Activated CD4-positive, CD25-positive, alpha-beta regulatory T cell (primary cell): Measurements from ENCODE around the gene KL.

Experiments
- DNase-seq, 4 experiments: peaks; one replicate each; lab custom pipeline; 2025; lab: John Stamatoyannopoulos, UW

Gene KL

GRCh38 chr13:33016414-33017322 is at the start of gene KL:
KL (plus strand) TSS chr13:33016423; CDS start chr13:33016441, 18 bp downstream.
- no peak for DNase-seq

- DNase-seq = no peak
These were observed 48.5 kb upstream of the KL start for GRCh38 chr13:32967584-32968182.

GRCh38 chr13:32968316-32968715 is 47.9 kb upstream of the KL start:
- DNase-seq = no peak

GRCh38 chr13:32968793-32969192 is 47.4 kb upstream of the KL start:
- DNase-seq = no peak

GRCh38 chr13:32969516-32969941 is 46.7 kb upstream of the KL start:
- DNase-seq = no peak

- no peak for DNase-seq
These were observed 40.0 kb upstream of the KL start for GRCh38 chr13:32976056-32976805.

GRCh38 chr13:32976912-32977311 is 39.3 kb upstream of the KL start:
- no peak for DNase-seq

- no peak for DNase-seq
These were observed 38.9 kb upstream of the KL start for GRCh38 chr13:32977321-32977720.

GRCh38 chr13:32978278-32978677 is 37.9 kb upstream of the KL start:
- no peak for DNase-seq

GRCh38 chr13:32983058-32983457 is 33.2 kb upstream of the KL start:
- no peak for DNase-seq

GRCh38 chr13:32984857-32985626 is 31.2 kb upstream of the KL start:
- no peak for DNase-seq

GRCh38 chr13:32986552-32986951 is 29.7 kb upstream of the KL start:
- no peak for DNase-seq

- no peak for DNase-seq
These were observed 28.8 kb upstream of the KL start for GRCh38 chr13:32987462-32987861.

GRCh38 chr13:32988608-32989289 is 27.5 kb upstream of the KL start:
- no peak for DNase-seq

- no peak for DNase-seq
These were observed 26.9 kb upstream of the KL start for GRCh38 chr13:32989290-32989667.

GRCh38 chr13:32989942-32990341 is 26.3 kb upstream of the KL start:
- no peak for DNase-seq

GRCh38 chr13:32993145-32993544 is 23.1 kb upstream of the KL start:
- DNase-seq = no peak

GRCh38 chr13:32997399-32997798 is 18.8 kb upstream of the KL start:
- no peak for DNase-seq

- no peak for DNase-seq
These were observed 17.3 kb upstream of the KL start for GRCh38 chr13:32998966-32999365.

- DNase-seq = no peak
These were observed 15.9 kb upstream of the KL start for GRCh38 chr13:33000365-33000764.

GRCh38 chr13:33003458-33004019 is 12.7 kb upstream of the KL start:
- no peak for DNase-seq
